ENCODE measurements around the gene CAPN5.
"Not testable (repeated sequence)": the region's sequence is repeated elsewhere in the genome, so short reads cannot be mapped to it uniquely, and the experiment has no call there.

The CAPN5 gene

GRCh38 chr11:77066229-77067042 is at the start of gene CAPN5:
Gene CAPN5, plus strand, starts transcription at chr11:77066971. Its CDS starts 17,916 bp downstream, at chr11:77084887.
- in situ Hi-C loops (cut with MboI; ENCODE audit: low pct_unique_long_range_greater_than_20kb, low sequenced_read_pairs, unreplicated experiment), result no loop called here
- peak; percentile 98 for DNase-seq (ENCODE audit: low spot score)
- peak; percentile 18 for TF ChIP-seq CTCF (IDR thresholded peaks at IDR 0.05; ENCODE audit: extremely low read depth, insufficient read depth, missing control alignments)

DNA sequence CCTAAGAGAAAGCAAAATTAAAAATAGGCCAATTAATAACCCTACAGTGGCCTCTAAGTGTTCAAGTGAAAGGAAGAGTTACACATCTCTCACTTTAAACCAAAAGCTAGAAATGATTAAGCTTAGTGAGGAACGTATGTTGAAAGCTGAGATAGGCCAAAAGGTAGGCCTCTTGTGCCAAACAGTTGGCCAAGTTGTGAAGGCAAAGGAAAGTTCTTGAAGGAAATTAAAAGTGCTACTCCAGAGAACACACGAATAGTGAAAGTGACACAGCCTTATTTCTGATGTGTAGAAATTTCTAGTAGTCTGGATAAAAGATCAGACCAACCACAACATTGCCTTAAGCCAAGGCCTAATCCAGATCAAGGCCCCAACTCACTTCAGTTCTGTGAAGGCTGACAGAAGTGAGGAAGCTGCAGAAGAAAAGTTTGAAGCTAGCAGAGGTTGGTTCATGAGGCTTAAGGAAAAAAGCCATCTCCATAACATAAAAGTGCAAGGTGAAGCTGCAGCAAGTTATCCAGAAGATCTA is 48.3 kb upstream of the CAPN5 start:
- in situ Hi-C loops (cut with MboI; ENCODE audit: low pct_unique_long_range_greater_than_20kb, low sequenced_read_pairs, unreplicated experiment); DNase-seq (ENCODE audit: low spot score): not testable (repeated sequence)

- no peak for DNase-seq (ENCODE audit: low spot score)
- in situ Hi-C loops (cut with MboI; ENCODE audit: low pct_unique_long_range_greater_than_20kb, low sequenced_read_pairs, unreplicated experiment), result no loop called here
- no peak for TF ChIP-seq CTCF (IDR thresholded peaks at IDR 0.05; ENCODE audit: extremely low read depth, insufficient read depth, missing control alignments)
These were observed 46.7 kb upstream of the CAPN5 start for GRCh38 chr11:77019976-77020595.

DNA sequence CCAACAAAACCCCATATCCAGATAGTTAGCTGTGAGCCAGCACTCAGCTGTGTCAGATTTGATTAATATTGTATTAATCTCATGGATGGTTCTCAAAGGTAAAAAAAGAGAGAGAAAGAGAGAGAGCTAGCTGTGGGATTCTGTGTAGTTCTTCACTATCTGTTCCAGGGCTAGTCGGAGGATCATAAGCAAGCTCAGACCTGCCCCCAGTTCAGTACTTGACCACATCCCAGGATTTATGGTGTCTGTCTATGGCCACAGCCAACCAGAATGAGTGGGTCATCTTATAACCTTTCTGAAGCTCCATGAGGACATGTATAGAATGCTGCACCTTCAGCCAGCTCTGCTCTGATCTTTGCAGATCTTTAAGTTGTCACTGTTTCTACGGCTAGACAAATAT is 46.0 kb upstream of the CAPN5 start:
- DNase-seq (ENCODE audit: low spot score), result no peak
- in situ Hi-C loops (cut with MboI; ENCODE audit: low pct_unique_long_range_greater_than_20kb, low sequenced_read_pairs, unreplicated experiment), result no loop called here
- no peak for TF ChIP-seq CTCF (IDR thresholded peaks at IDR 0.05; ENCODE audit: extremely low read depth, insufficient read depth, missing control alignments)

DNA sequence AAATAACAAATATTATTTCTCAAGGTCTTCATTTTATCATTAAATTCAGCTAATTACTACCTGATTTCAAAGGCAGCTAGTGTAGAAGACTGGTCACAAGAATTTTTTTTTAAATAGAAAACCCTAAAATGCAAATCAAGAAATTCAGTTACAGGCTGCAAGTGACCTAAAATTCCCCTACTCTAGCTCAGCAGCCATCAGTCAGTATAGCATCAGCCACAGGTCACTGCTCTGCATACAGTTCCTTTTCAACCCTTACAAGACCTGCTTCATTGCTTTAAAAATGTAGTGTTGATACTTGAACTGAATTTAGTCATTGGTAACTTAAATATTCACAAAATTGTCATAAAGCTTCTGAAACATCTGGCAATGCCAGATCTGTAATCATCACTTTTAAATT is 42.0 kb upstream of the CAPN5 start:
- peak; percentile 25 for DNase-seq (ENCODE audit: low spot score)
- in situ Hi-C loops (cut with MboI; ENCODE audit: low pct_unique_long_range_greater_than_20kb, low sequenced_read_pairs, unreplicated experiment), result loop anchor here (25.0 kb wide), 1 partner anchor 212 kb away; no protein-coding TSS in a partner anchor
- TF ChIP-seq CTCF (IDR thresholded peaks at IDR 0.05; ENCODE audit: extremely low read depth, insufficient read depth, missing control alignments), result no peak

DNA sequence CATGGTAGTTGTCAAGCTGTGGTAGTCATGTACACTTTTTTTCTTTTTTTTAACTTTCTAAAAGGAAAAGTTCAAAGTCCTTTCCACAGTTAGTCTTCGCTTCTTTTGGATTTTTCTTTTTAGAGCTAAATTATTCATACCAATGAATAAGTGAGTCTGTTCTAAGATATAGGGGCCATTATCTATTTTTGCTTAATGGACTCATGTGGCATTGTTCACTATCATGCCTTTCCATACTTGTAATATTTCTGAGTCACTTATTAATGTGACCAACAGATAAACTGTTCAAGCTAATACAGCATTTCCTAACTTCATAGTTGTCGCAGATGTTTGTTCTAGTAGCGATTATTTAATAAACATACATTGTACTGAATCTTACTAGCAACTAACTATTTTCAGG is 40.5 kb upstream of the CAPN5 start:
- DNase-seq (ENCODE audit: low spot score), result no peak
- in situ Hi-C loops (cut with MboI; ENCODE audit: low pct_unique_long_range_greater_than_20kb, low sequenced_read_pairs, unreplicated experiment), result loop anchor here (25.0 kb wide), 1 partner anchor 214 kb away; no protein-coding TSS in a partner anchor
- TF ChIP-seq CTCF (IDR thresholded peaks at IDR 0.05; ENCODE audit: extremely low read depth, insufficient read depth, missing control alignments), result no peak

GRCh38 chr11:77026743-77027142 is 40.0 kb upstream of the CAPN5 start:
- no peak for DNase-seq (ENCODE audit: low spot score)
- in situ Hi-C loops (cut with MboI; ENCODE audit: low pct_unique_long_range_greater_than_20kb, low sequenced_read_pairs, unreplicated experiment), result loop anchor here (25.0 kb wide), 1 partner anchor 214 kb away; no protein-coding TSS in a partner anchor
- no peak for TF ChIP-seq CTCF (IDR thresholded peaks at IDR 0.05; ENCODE audit: extremely low read depth, insufficient read depth, missing control alignments)
